Erythroblast (primary cell): ENCODE results near the gene EHD1.
A peak's percentile ranks its signal among the peaks of the same experiment; 100 is the strongest.

Source experiments
- DNase-seq, 2 experiments: peaks; one replicate each; lab custom pipeline; 2025; lab: John Stamatoyannopoulos, UW
- GATA1 ChIP-seq: IDR thresholded peaks from 2 replicates; pipeline ENCODE4 v1.6.1; 2011; ENCODE audit warnings: low read depth, mild to moderate bottlenecking, control low read depth, low read length, moderate library complexity
- POLR2A ChIP-seq: IDR thresholded peaks from 2 replicates; pipeline ENCODE4 v1.6.1; 2011; ENCODE audit warnings: mild to moderate bottlenecking, low read length

Gene EHD1

DNA sequence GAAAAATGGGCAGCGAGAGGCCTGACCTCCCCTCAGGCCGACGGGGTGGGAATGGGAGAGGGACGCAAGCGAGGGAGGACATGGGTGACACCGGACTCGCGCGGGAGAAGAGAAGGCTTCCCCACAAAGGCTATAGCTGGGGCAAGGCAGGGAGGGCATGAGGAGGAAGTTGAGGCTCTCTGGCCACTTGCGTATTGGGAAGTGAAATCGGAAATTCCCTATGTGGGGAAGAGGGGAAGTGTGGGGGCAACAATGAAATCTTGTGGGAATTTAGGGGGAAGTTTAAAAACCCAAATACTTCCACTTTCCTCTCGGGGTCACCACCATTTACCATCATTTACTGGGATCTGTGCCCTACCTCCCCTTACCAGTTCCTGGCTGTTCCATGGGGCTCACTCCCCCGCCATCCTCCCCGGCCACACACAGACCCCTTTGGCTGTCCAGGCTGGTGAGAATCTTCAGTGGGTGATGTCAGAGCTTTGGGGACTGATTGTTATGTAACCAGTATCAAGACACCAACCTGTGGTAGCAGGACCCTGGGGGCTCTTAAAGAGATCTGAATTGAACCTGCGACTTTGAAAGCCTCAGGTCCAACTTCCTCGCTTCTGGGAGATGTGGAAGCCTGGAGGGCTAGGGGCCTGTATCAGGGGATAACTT, 951 bp upstream of the EHD1 start:
- TF ChIP-seq GATA1 (no peak), POLR2A (no peak)
- peak in 1 of 2 experiments; percentile 54 for DNase-seq

DNA sequence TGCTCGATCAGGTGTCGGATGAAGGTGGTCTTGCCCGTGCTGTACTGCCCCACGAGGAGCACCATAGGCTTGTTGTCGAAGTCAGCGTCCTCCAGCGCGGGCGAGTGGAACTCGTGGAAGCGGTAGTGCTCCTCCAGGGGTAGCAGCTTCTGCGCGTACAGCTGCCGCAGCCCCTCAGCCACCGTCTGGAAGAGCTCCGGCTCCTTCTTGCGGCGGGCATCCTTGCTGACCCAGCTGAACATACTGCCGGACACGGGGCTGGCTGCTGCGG, 263 bp downstream of the EHD1 start:
- no peak for DNase-seq
- TF ChIP-seq POLR2A (no peak), GATA1 (no peak)

- peak in 1 of 2 experiments; percentile 86 for DNase-seq
- TF ChIP-seq GATA1 (no peak), POLR2A (no peak)
Observed at GRCh38 chr11:64877390-64878222, 815 bp downstream of the EHD1 start.

GRCh38 chr11:64876835-64877341, 1.5 kb downstream of the EHD1 start:
- no peak for TF ChIP-seq GATA1
- TF ChIP-seq POLR2A: no peak
- DNase-seq: no peak

GRCh38 chr11:64876229-64876750, 2.1 kb downstream of the EHD1 start:
- TF ChIP-seq GATA1: no peak
- no peak for TF ChIP-seq POLR2A
- DNase-seq: peak in 1 of 2 experiments; percentile 32

DNA sequence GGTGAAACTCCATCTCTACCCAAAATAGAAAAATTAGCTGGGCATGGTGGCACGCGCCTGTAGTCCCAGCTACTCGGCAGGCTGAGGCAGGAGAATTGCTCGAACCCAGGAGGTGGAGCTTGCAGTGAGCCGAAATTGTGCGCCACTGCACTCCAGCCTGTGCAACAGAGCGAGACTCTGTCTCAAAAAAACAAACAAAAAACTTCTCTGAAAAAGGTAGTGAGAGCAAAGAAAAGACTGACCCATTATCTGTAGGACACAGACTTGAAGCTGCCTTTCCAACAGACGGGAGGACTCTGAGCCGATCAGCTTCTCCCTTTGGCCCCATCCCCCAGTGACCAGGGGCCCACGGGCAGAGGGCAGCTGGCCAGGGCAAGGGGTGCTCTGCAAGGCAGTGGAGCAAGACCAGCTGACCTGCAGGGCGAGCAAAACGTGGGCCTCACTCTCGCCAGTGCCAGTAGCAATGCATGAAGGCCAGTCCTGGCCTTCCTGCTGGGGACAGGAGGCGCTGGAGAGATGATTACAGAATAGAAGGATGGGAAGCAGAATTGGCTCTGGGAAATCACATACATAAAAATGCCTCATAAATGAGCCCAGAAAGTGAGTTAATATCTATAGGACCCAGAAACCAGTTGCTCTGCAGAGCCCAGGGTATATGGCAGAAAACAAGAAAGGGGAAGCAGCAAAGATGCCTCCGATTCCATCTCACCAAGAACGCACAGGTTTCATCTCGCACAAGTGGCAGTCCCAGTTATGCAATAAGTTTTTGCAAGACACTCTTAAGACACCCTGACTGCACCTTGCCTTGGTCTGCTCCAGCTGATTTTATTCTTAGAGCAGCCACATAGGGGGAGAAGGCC, 2.8 kb downstream of the EHD1 start:
- TF ChIP-seq GATA1 (no peak), POLR2A (peak; percentile 20)
- DNase-seq: no peak

DNA sequence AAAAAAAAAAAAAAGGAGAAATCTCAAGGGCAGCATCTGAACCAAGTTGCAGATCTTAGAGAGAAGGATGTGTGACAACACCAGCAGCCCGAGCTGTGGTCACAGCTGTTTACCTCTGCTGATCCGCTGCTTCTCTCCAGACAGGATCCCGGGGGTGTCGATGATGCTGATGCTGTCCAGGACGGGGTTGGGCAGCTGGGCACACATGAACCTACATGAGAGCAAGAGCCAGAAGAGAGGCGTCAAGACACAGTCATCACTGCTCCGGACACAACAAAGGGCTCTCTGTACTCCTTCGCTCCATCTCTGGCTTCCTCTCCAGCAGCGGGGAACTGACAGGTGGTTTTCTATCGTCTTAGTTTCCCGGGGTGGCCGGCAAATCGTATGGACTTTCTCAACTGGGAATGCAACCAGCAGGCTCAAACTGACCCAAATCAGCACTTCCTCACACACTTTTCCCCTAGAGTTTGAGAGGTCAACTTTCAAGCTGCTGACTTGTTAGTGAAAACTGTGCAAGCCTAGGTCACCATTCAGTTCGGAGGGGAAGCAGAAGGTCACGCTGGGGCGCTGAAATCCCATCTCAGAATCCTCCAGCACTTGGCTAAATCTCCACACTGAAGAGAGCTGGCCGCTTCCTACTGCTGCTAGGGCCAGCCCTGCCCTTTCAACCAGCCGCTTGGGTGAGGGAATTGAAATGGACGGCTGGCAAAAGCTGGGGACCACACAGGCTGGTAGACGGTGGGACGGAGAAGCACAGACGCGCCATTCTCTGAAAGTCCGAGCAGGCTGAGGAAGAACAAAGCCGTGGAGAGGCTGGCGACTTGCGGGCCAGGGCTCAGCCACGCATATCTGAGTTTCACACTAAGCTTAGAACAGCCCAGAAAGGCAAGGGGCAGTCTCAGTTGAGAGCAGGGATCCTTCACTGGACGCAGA, 3.8 kb downstream of the EHD1 start:
- no peak for DNase-seq
- TF ChIP-seq POLR2A (no peak), GATA1 (no peak)

DNA sequence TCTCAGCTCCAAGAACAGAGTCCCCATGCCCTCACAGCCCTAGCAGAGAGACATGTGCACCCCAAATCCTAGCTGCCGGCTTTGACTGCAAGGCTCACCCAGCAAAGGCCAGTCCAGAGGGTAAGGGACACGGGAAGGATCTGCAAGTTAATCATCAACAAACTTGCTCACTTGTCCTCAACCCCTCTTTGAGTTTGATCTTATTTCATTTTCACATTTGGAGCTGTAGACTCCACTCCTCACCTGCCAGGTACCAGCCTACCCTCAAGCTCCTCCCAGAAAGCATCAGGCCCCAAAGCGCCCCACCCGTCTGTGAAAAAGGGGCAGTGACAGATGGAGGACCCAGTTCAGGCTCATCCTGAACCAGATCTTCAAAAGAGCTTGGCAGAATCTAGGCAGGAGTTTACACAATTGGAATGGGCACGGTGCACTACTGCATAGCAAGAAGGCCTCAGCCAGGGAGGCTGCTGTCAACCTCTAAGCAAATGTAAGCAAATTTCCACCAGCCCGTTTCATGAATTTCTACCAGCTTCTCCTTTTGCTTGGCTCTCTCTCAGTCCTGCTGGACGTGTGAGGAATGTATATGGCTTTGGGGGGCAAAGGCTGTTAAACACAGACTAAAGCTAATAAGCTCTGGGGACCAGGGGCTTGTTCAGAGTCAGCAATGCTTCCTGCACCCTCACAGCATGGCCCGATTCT, 5.5 kb downstream of the EHD1 start:
- DNase-seq: no peak
- TF ChIP-seq GATA1 (no peak), POLR2A (no peak)

DNA sequence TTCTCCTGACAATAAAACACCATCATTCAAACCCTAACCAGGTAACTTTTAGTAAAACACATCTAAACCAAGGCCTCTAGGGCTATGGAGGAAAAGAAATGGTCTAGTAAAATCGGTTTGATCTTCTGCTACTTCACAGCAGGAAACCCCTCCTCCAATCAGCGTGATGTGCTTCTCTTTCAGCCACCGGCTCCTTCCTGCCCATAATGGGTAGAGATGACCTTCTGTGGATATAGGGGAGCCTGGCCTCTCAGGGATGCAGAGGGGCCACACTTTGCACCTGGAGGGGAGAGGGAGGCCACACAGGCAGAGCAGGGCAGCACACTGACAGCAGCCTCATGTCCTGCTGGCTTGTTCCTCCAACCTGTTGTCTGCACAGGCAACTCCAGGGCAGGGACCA, 6.9 kb downstream of the EHD1 start:
- no peak for TF ChIP-seq GATA1
- no peak for TF ChIP-seq POLR2A
- no peak for DNase-seq

- DNase-seq: no peak
- no peak for TF ChIP-seq GATA1
Observed at GRCh38 chr11:64870893-64871466, 7.4 kb downstream of the EHD1 start.

DNA sequence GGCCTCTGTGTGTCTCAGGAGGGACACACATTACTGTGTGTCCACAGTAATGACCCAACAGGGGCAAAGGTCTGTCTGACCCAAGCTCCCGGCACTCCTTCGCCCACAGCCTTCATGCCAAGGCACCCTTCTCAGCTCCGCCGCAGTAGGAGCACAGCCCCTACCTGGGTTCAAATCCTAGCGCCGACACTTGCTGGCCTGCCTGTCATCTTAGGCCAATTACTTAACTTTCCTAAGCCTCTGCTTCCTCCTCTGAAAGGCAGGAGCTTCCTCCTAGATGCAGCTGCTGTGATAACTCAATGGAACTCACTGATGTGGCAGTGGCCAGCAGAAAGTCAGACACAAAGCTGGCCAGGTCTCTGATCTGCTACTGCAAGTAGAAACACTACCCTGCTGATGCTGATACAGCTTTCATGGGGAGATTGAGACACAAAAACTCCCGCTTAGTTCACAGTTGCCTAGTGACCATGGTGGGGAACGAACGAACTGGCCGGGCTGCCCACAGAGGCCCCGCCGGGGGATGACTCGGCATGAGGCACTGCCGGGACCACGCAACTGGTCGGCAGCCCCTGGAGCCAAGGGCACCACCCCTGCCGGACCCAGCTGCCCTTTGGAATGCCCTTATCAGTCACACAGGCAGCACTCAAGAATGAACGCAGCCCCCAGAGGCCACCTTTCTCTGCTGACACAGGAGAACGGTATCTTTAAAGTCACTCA, 8.1 kb downstream of the EHD1 start:
- DNase-seq: peak; percentile 86 to 91
- TF ChIP-seq POLR2A (peak; percentile 30), GATA1 (no peak)
